ENCODE measurements around the gene HUNK. TPM values are rescaled to one million over a fixed set of nuclear protein-coding genes. Genes with fewer than 3 reads are reported as not detected.

Gene HUNK
- total RNA-seq, 1 donor from 2014 or later, result 60.6 TPM

- no peak for DNase-seq (ENCODE audit: low spot score in 2 of 2, unreplicated experiment in 2 of 2)
- Mint-ChIP-seq H3K27ac (peak overlapping the region; percentile 57), H3K9me3 (peaks cover 11% of the 10 kb centered on the region), H3K36me3 (peaks cover 43% of the 10 kb centered on the region), H3K4me1 (peaks cover 10% of the 10 kb centered on the region), H3K4me3 (no peak overlapping the region), H3K27me3 (ENCODE audit: low read depth) (no peaks in the 10 kb centered on the region)
- no peak for TF ChIP-seq CTCF (IDR thresholded peaks at IDR 0.05; ENCODE audit: unreplicated experiment)
Measured at GRCh38 chr21:31964692-31965091, 91.9 kb downstream of the HUNK start.

GRCh38 chr21:31967334-31967733 lies 94.5 kb downstream of the HUNK start:
- H3K36me3 Mint-ChIP-seq, result peaks cover 30% of the 10 kb centered on the region
- peak overlapping the region; percentile 56 for H3K27ac Mint-ChIP-seq
- TF ChIP-seq CTCF (IDR thresholded peaks at IDR 0.05; ENCODE audit: unreplicated experiment), result no peak
- H3K4me3 Mint-ChIP-seq, result no peak overlapping the region
- H3K4me1 Mint-ChIP-seq, result peaks cover 9% of the 10 kb centered on the region
- H3K9me3 Mint-ChIP-seq, result no peaks in the 10 kb centered on the region
- no peak for DNase-seq (ENCODE audit: low spot score in 2 of 2, unreplicated experiment in 2 of 2)
- no peaks in the 10 kb centered on the region for H3K27me3 Mint-ChIP-seq (ENCODE audit: low read depth)

- no peak overlapping the region for H3K27ac Mint-ChIP-seq
- peaks cover 38% of the 10 kb centered on the region for H3K36me3 Mint-ChIP-seq
- H3K4me1 Mint-ChIP-seq, result no peaks in the 10 kb centered on the region
- H3K9me3 Mint-ChIP-seq, result no peaks in the 10 kb centered on the region
- no peak for DNase-seq (ENCODE audit: low spot score in 2 of 2, unreplicated experiment in 2 of 2)
- H3K27me3 Mint-ChIP-seq (ENCODE audit: low read depth), result no peaks in the 10 kb centered on the region
- no peak overlapping the region for H3K4me3 Mint-ChIP-seq
- no peak for TF ChIP-seq CTCF (IDR thresholded peaks at IDR 0.05; ENCODE audit: unreplicated experiment)
Measured at GRCh38 chr21:31972622-31973021, 99.8 kb downstream of the HUNK start.

DNA sequence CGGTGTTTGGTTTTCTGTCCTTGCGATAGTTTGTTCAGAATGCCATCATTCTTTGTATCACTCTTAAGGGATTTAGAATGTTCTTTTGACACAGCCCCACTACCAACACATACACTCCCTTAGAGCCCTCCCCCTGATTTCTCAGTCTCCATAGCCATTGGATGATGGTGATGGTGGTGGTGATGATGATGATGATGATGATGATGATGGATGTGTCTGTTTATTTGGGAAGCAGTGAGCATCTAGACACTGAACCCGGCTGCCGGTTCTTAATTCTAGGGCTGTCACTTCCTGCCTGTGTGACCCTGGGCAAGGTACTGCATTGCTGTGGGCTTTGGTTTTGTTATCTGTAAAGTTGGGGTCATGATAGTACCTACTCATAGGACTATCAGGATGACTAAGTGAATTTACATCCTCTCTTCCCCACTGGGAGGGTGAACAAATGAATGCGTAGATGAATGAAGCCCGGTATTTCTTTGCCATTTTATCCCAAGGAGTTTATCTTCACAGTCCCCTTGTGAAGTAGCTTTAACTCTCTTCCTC lies 100.7 kb downstream of the HUNK start:
- peak overlapping the region; percentile 62 for H3K27ac Mint-ChIP-seq
- TF ChIP-seq CTCF (IDR thresholded peaks at IDR 0.05; ENCODE audit: unreplicated experiment), result no peak
- H3K4me3 Mint-ChIP-seq, result no peak overlapping the region
- no peaks in the 10 kb centered on the region for H3K4me1 Mint-ChIP-seq
- no peaks in the 10 kb centered on the region for H3K27me3 Mint-ChIP-seq (ENCODE audit: low read depth)
- DNase-seq (ENCODE audit: low spot score in 2 of 2, unreplicated experiment in 2 of 2), result no peak
- peaks cover 41% of the 10 kb centered on the region for H3K36me3 Mint-ChIP-seq
- H3K9me3 Mint-ChIP-seq, result no peaks in the 10 kb centered on the region

- H3K4me3 Mint-ChIP-seq, result no peak overlapping the region
- no peaks in the 10 kb centered on the region for H3K4me1 Mint-ChIP-seq
- H3K36me3 Mint-ChIP-seq, result peaks cover 44% of the 10 kb centered on the region
- no peaks in the 10 kb centered on the region for H3K9me3 Mint-ChIP-seq
- DNase-seq (ENCODE audit: low spot score in 2 of 2, unreplicated experiment in 2 of 2), result no peak
- H3K27me3 Mint-ChIP-seq (ENCODE audit: low read depth), result no peaks in the 10 kb centered on the region
- no peak for TF ChIP-seq CTCF (IDR thresholded peaks at IDR 0.05; ENCODE audit: unreplicated experiment)
- peak overlapping the region; percentile 27 for H3K27ac Mint-ChIP-seq
Measured at GRCh38 chr21:31974454-31974985, 101.7 kb downstream of the HUNK start.
